ENCODE results near the gene EFNA5.
A peak's percentile ranks its signal among the peaks of the same experiment; 100 is the strongest.

The EFNA5 gene

GRCh38 chr5:107553117-107553555, 117.6 kb downstream of the EFNA5 start (continued):
- no peak for TF ChIP-seq ZNF449 (tag by site-specific recombination; IDR thresholded peaks at IDR 0.05)
- TF ChIP-seq ZNF121 (tag by site-specific recombination; IDR thresholded peaks at IDR 0.05): no peak
- no peak for TF ChIP-seq OVOL3 (tag by site-specific recombination; IDR thresholded peaks at IDR 0.05)
- no peak for TF ChIP-seq ZNF138 (tag by site-specific recombination; IDR thresholded peaks at IDR 0.05; ENCODE audit: borderline replicate concordance)
- TF ChIP-seq HIC1 (tag by site-specific recombination; IDR thresholded peaks at IDR 0.05): no peak
- TF ChIP-seq PBX3 (CRISPR knock-in tag; IDR thresholded peaks at IDR 0.05): no peak
- TF ChIP-seq, protein P1, sequence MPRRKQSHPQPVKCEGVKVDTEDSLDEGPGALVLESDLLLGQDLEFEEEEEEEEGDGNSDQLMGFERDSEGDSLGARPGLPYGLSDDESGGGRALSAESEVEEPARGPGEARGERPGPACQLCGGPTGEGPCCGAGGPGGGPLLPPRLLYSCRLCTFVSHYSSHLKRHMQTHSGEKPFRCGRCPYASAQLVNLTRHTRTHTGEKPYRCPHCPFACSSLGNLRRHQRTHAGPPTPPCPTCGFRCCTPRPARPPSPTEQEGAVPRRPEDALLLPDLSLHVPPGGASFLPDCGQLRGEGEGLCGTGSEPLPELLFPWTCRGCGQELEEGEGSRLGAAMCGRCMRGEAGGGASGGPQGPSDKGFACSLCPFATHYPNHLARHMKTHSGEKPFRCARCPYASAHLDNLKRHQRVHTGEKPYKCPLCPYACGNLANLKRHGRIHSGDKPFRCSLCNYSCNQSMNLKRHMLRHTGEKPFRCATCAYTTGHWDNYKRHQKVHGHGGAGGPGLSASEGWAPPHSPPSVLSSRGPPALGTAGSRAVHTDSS (tag by site-specific recombination; IDR thresholded peaks at IDR 0.05): no peak
- TF ChIP-seq ZNF426 (tag by site-specific recombination; IDR thresholded peaks at IDR 0.05): no peak
- no peak for TF ChIP-seq ZNF248 (tag by site-specific recombination; IDR thresholded peaks at IDR 0.05)
- no peak for TF ChIP-seq ZNF280D (tag by site-specific recombination; IDR thresholded peaks at IDR 0.05)
- no peak for TF ChIP-seq ZNF76 (tag by site-specific recombination; IDR thresholded peaks at IDR 0.05; ENCODE audit: borderline replicate concordance, low read depth)
- TF ChIP-seq ZNF24 (tag by site-specific recombination; IDR thresholded peaks at IDR 0.05): no peak
- TF ChIP-seq, protein P2, sequence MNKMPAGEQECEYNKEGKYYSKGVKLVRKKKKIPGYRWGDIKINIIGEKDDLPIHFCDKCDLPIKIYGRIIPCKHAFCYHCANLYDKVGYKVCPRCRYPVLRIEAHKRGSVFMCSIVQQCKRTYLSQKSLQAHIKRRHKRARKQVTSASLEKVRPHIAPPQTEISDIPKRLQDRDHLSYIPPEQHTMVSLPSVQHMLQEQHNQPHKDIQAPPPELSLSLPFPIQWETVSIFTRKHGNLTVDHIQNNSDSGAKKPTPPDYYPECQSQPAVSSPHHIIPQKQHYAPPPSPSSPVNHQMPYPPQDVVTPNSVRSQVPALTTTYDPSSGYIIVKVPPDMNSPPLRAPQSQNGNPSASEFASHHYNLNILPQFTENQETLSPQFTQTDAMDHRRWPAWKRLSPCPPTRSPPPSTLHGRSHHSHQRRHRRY (tag by site-specific recombination; IDR thresholded peaks at IDR 0.05): no peak
- TF ChIP-seq, protein P3, sequence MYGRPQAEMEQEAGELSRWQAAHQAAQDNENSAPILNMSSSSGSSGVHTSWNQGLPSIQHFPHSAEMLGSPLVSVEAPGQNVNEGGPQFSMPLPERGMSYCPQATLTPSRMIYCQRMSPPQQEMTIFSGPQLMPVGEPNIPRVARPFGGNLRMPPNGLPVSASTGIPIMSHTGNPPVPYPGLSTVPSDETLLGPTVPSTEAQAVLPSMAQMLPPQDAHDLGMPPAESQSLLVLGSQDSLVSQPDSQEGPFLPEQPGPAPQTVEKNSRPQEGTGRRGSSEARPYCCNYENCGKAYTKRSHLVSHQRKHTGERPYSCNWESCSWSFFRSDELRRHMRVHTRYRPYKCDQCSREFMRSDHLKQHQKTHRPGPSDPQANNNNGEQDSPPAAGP (tag by site-specific recombination; IDR thresholded peaks at IDR 0.05): no peak
- TF ChIP-seq ZNF394 (tag by site-specific recombination; IDR thresholded peaks at IDR 0.05; ENCODE audit: borderline replicate concordance): no peak
- no peak for TF ChIP-seq ZNF621 (tag by site-specific recombination; IDR thresholded peaks at IDR 0.05)
- TF ChIP-seq SETDB1 (IDR thresholded peaks at IDR 0.05; ENCODE audit: insufficient read length, low read length): no peak
- TF ChIP-seq, protein P4, sequence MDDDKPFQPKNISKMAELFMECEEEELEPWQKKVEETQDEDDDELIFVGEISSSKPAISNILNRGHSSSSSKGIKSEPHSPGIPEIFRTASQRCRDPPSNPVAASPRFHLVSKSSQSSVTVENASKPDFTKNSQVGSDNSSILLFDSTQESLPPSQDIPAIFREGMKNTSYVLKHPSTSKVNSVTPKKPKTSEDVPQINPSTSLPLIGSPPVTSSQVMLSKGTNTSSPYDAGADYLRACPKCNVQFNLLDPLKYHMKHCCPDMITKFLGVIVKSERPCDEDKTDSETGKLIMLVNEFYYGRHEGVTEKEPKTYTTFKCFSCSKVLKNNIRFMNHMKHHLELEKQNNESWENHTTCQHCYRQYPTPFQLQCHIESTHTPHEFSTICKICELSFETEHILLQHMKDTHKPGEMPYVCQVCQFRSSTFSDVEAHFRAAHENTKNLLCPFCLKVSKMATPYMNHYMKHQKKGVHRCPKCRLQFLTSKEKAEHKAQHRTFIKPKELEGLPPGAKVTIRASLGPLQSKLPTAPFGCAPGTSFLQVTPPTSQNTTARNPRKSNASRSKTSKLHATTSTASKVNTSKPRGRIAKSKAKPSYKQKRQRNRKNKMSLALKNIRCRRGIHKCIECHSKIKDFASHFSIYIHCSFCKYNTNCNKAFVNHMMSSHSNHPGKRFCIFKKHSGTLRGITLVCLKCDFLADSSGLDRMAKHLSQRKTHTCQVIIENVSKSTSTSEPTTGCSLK (tag by site-specific recombination; IDR thresholded peaks at IDR 0.05): no peak
- TF ChIP-seq ZNF561 (tag by site-specific recombination; IDR thresholded peaks at IDR 0.05; ENCODE audit: borderline replicate concordance): peak; percentile 88
- no peak for TF ChIP-seq ZNF223 (tag by site-specific recombination; IDR thresholded peaks at IDR 0.05)
- TF ChIP-seq ZXDB (tag by site-specific recombination; IDR thresholded peaks at IDR 0.05): peak; percentile 50
- no peak for TF ChIP-seq ZNF530 (tag by site-specific recombination; IDR thresholded peaks at IDR 0.05; ENCODE audit: low read depth)
- TF ChIP-seq, protein P5, sequence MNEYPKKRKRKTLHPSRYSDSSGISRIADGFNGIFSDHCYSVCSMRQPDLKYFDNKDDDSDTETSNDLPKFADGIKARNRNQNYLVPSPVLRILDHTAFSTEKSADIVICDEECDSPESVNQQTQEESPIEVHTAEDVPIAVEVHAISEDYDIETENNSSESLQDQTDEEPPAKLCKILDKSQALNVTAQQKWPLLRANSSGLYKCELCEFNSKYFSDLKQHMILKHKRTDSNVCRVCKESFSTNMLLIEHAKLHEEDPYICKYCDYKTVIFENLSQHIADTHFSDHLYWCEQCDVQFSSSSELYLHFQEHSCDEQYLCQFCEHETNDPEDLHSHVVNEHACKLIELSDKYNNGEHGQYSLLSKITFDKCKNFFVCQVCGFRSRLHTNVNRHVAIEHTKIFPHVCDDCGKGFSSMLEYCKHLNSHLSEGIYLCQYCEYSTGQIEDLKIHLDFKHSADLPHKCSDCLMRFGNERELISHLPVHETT (tag by site-specific recombination; IDR thresholded peaks at IDR 0.05): 0 out of 2 replicates have a peak, but pooled peaks have one; percentile 27
- no peak for TF ChIP-seq ZNF391 (tag by site-specific recombination; IDR thresholded peaks at IDR 0.05; ENCODE audit: borderline replicate concordance, low read depth)

Measured in HEK293 (cell line).